ENCODE results near the gene RAB35. TPM values are rescaled to one million over a fixed set of nuclear protein-coding genes. Genes with fewer than 3 reads are reported as not detected.

Gene RAB35
- total and polyA plus RNA-seq, 7 donors = 17.5 to 43.0 (median 24.6) TPM

GRCh38 chr12:120116792-120117651 lies 469 bp upstream of the RAB35 start:
- Histone ChIP-seq H3K27ac (peak overlapping the region; percentile 97 to 98 (median 97)), H3K4me3 (peak overlapping the region; percentile 78 to 95 (median 80)), H3K36me3 (no peaks in the 10 kb centered on the region), H3K27me3 (no peaks in the 10 kb centered on the region), H3K9me3 (no peaks in the 10 kb centered on the region), H3K4me1 (peaks cover 0 to 65% (median 43%) of the 10 kb centered on the region in 4 donors)
- intact Hi-C loops (cut with DNase I) = loop anchor here (2.0 to 5.0 kb wide), 2 partner anchors 30 to 85 kb away; partner anchors contain the start of gene RPLP0
- DNase-seq = peak; percentile 97
- 1% methylated on average over 91 of the region's 91 CpGs for WGBS, 2 donors
- TF ChIP-seq EP300 (IDR thresholded peaks at IDR 0.05) (no peak), POLR2A (IDR thresholded peaks at IDR 0.05) (peak; percentile 40 to 59), CTCF (IDR thresholded peaks at IDR 0.05) (no peak), POLR2AphosphoS5 (IDR thresholded peaks at IDR 0.05) (peak; percentile 75 to 93 (median 83))

GRCh38 chr12:120115692-120116440 lies 687 bp downstream of the RAB35 start:
- Histone ChIP-seq H3K36me3 (no peaks in the 10 kb centered on the region), H3K27ac (peak overlapping the region; percentile 97 to 98 (median 97)), H3K4me3 (peak overlapping the region; percentile 78 to 95 (median 80)), H3K9me3 (no peaks in the 10 kb centered on the region), H3K27me3 (no peaks in the 10 kb centered on the region), H3K4me1 (peaks cover 0 to 76% (median 44%) of the 10 kb centered on the region in 4 donors)
- no peak for DNase-seq
- intact Hi-C loops (cut with DNase I) = loop anchor here (2.0 to 5.0 kb wide), 2 partner anchors 29 to 86 kb away; partner anchors contain the start of gene RPLP0
- WGBS, 2 donors = 10 to 19% methylated on average over 31 of the region's 31 CpGs
- TF ChIP-seq CTCF (IDR thresholded peaks at IDR 0.05) (no peak), POLR2A (IDR thresholded peaks at IDR 0.05) (no peak)

GRCh38 chr12:120115066-120115465 lies 1.5 kb downstream of the RAB35 start:
- peaks cover 0 to 78% (median 46%) of the 10 kb centered on the region in 4 donors for H3K4me1 ChIP-seq
- no peaks in the 10 kb centered on the region for H3K9me3 ChIP-seq
- peak overlapping the region in 1 of 4 donors; percentile 98 for H3K27ac ChIP-seq
- H3K27me3 ChIP-seq = no peaks in the 10 kb centered on the region
- DNase-seq = no peak
- H3K4me3 ChIP-seq = peak overlapping the region in 2 of 4 donors; percentile 78 to 81
- TF ChIP-seq POLR2AphosphoS5 (IDR thresholded peaks at IDR 0.05) = no peak
- TF ChIP-seq CTCF (IDR thresholded peaks at IDR 0.05) = no peak
- no peak for TF ChIP-seq EP300 (IDR thresholded peaks at IDR 0.05)
- TF ChIP-seq POLR2A (IDR thresholded peaks at IDR 0.05) = no peak
- WGBS, 2 donors = 68 to 83% methylated on average over 3 of the region's 3 CpGs
- intact Hi-C loops (cut with DNase I) = loop anchor here (5.0 kb wide), 1 partner anchor 87 kb away; the partner anchor contains the start of gene RPLP0
- no peaks in the 10 kb centered on the region for H3K36me3 ChIP-seq

- Histone ChIP-seq H3K4me1 (peaks cover 0 to 66% (median 24%) of the 10 kb centered on the region in 4 donors), H3K4me3 (no peak overlapping the region), H3K27me3 (no peaks in the 10 kb centered on the region), H3K9me3 (no peaks in the 10 kb centered on the region), H3K36me3 (peaks cover 0 to 21% (median 0%) of the 10 kb centered on the region in 4 donors), H3K27ac (peak overlapping the region in 1 of 4 donors; percentile 3)
- peak; percentile 84 for DNase-seq
- TF ChIP-seq CTCF (IDR thresholded peaks at IDR 0.05) (no peak), POLR2A (IDR thresholded peaks at IDR 0.05) (no peak), POLR2AphosphoS5 (IDR thresholded peaks at IDR 0.05) (no peak), EP300 (IDR thresholded peaks at IDR 0.05) (no peak)
- WGBS, 2 donors = 57 to 78% methylated on average over 26 of the region's 26 CpGs
- intact Hi-C loops (cut with DNase I) = no loop called here
Observed at GRCh38 chr12:120110550-120111501, 5.7 kb downstream of the RAB35 start.

All from sigmoid colon (tissue), 7 donors.